Mucosa of gallbladder (tissue), 1 donor: ENCODE results near the gene CLDN10. TPM values are rescaled to one million over a fixed set of nuclear protein-coding genes. Genes with fewer than 3 reads are reported as not detected.
A peak's percentile ranks its signal among the peaks of the same experiment; 100 is the strongest.
"Not testable (repeated sequence)": the region's sequence is repeated elsewhere in the genome, so short reads cannot be mapped to it uniquely, and the experiment has no call there.

Experiments
- DNase-seq: peaks from one replicate; pipeline ENCODE4 v3.0.0-alpha.2; 2020; ENCODE audit warnings: low spot score
- total RNA-seq: library from RNA; stranded (reverse); gene quantifications from one replicate; pipeline ENCODE4 v1.2.1, GENCODE V29; 2021
- donor health status: DM: no; HTN: no; CAD: no.

CLDN10 gene, protein sequence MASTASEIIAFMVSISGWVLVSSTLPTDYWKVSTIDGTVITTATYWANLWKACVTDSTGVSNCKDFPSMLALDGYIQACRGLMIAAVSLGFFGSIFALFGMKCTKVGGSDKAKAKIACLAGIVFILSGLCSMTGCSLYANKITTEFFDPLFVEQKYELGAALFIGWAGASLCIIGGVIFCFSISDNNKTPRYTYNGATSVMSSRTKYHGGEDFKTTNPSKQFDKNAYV
- total RNA-seq, result 85.7 TPM

DNA sequence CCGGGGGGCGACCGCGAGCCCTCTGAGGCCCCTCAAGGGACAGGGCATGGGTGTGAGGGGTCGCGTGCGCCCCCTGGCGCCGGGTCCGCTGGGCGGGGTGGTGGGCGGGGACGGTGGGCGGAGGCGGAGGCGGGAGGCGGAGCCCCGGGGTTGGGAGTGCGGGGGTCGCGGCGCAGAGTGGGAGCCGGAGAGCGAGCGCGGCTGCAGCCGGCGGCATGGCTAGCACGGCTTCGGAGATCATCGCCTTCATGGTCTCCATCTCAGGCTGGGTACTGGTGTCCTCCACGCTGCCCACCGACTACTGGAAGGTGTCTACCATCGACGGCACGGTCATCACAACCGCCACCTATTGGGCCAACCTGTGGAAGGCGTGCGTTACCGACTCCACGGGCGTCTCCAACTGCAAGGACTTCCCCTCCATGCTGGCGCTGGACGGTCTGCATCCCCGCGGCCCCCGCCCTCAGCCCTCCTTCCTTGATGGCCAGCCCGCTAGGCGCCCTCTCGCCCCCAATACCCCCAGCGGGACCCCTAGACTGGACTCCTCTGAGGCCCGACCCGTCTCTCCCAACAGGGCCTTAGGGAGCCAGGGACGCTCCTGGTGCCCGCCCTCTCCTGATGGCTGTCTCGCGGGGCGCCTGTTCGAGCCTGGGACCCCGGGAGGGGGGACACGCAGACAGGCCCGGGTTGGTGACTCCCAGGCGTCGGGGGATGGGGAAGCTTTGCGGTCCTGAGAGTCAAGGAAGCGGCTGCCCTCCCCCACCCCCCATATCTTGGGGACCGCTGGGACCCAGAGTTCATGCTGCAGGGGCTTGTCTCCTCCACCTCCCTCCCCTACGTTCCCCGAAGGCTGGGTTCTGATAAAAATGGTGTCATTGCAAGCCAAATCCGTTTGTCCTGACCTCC is at the start of gene CLDN10:
Gene CLDN10, plus strand, starts transcription at position 182 of the 903 bp plus-strand sequence. Its CDS starts 34 bp downstream, at position 216.
- DNase-seq, result peak; percentile 47

DNA sequence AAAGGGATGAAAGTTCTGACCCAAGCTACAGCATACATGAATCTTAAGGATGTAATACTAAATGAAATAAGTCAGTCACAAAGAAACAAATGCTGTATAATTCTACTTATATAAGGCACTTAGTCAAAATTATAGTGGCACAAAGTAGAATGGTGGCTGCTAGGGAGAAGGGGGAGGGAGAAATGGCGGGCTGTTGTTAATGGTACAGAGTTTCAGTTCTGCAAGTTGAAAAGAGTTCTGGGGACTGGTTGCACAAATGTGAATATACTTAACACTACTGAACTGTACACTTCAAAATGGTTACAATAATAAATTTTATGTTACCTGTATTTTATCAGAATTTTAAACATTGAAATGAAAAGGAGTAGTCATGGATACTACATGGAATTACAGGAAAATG is 48.9 kb upstream of the CLDN10 start:
- DNase-seq, result no peak

DNA sequence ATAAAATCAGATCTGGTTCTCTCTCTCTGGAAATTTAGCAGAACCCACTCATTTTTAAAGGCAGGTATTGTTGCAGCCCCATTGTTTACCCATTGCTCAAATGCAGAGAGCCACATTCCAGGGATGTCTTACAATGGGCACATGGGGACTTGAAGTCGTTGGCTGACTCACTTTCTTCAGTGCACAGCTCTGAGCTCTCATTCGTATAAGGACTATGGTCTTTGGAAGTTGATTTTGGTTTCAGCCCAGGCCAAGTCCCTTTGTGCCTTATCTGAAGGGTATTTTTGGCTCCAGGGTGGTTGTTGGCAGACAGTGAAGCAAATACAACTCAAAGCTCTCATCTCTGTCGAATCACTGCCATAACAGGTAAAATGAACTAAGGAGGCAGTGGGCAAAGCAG is 47.3 kb upstream of the CLDN10 start:
- DNase-seq, result no peak

DNA sequence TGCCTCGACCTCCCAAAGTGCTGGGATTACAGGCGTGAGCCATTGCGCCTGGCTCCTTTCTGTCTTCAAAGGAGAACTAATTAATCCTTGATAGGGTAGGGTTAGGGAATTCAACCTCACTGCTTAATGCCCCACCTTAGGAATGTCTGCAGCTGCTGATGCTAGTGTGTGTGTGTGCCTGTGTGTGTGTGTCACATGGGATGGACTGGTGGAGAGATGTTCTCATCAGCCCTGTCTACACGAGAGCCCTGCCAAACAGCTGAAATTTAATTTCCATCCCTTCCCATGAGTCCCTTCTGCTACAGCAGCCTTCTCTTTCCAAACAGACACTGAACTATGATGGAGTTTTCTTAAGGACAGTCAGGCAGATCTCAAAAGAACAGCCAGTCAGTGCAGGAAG is 46.5 kb upstream of the CLDN10 start:
- DNase-seq, result no peak

DNA sequence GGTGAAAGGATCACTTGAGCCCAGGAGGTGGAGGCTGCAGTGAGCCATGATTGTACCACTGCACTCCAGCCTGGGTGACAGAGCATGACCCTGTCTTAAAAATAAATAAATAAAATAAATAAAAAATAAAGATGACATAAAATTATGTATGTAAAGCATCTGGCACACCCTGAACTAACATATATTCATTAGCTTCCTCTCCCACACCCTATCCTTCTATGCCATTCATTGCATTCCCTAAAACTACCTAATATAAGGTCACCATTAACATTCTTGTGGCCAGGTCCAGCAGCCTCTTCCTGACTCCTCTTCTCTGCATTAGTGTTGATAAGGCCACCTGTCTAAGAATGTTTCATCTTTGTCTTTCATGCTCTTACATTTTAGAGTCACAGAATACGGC is 44.5 kb upstream of the CLDN10 start:
- DNase-seq, result no peak

DNA sequence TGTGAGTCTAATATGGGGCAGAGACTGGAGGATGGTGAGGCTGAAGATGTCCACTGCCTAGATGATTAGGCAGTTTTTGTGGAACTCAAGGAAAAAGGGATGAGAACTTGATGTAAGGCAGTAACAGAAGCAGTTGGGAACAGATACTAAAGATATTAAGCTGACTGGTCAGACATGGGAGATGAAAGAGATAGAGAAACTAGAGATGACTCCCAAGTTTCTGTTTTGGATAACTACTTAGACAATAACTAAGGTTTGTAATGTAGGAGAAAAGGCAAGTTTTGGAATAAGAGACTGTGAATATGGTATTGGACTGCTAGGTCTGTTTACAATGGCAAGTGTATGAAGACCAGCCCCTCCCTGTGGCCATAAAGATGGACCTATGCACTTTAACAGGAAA is 43.5 kb upstream of the CLDN10 start:
- no peak for DNase-seq

DNA sequence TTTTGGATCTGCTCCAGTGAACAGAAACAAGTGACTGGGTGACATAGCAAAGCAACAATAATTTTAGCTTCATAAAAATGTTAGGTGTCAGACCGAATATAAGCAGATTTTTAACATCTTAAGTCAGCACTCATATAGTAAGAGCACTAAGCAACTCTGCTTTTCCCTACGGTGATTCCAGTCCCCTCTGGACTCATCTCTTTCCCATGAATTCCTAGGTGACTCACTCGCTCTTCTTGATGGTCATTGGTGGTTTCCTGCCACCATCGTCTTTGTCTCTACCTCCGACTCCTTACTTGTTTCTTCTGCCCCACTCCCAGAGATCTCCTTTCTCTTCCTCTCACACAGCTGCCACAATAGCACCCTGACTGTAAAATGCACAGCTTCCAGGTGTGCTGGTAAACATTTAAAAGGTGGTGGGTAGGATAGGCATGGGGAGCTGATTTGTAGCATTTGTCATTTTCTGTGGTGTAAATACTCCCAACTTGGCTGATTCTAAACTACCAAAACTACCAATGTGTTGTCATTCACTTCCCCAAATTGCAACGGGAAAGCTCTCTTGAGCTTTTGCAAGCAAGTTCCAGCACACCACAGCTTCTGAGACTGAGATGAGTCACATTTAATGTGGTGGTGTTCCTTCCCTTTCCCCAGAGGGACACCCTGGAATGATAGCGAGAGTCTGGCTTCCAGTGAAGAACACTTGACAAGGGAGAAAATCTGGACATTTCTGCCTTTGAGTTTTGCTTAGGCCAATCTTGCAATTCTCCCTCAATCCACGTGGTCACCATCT is 42.8 kb upstream of the CLDN10 start:
- DNase-seq, result no peak

DNA sequence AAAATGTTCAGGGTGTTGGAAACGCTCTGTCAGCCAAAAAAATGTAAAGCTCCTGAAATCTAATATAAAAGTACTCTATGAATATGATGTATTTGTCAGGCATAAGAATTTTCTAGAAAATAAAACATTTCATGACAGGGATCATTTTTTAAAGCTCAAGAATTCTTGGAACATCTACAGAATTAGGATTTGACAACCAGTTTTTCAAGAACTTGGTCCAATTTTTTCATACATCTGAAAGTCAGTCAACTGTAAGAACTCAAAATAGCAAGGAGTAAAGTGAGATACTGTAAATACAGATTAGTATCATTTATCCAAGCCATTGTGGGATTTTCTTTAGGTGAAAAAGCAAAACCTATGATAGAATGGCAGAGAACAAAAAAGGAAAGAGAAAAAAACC is 41.6 kb upstream of the CLDN10 start:
- DNase-seq, result no peak

DNA sequence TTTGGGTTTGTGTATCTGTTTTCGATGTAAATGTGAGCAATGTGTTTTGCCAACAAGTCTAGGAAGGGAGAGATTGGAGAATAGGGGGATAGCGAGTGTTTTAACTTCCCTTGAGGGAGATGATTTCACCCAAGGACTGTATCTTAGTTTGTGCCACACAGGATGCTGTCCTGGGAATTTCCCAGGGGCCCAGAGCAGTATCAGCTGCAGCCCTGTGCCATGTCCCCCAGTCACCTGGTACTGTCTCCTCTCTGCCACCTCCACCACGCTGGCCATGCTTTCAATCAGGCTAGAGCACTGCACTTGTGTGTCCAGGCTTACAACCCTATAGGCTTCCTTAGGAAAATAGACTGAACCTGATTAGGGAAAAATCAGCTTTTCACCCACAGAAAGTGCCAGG is 40.1 kb upstream of the CLDN10 start:
- DNase-seq, result no peak

DNA sequence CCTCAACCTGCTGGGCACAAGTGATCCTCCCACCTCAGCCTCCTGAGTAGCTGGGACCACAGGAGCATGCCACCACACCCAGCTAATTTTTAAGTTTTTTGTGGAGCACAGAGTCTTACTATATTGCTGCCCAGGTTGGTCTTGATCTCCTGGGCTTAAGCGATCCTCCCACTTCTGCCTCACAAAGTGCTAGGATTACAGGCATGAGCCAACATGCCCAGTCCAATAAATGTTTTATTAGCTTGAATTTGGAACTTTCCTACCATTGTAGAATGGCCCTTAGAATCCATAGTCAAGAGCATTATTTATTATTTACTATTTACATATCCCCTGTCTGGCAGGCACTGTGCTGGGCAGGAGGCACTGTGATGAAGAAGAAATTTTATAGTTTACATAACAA is 39.6 kb upstream of the CLDN10 start:
- DNase-seq, result no peak

DNA sequence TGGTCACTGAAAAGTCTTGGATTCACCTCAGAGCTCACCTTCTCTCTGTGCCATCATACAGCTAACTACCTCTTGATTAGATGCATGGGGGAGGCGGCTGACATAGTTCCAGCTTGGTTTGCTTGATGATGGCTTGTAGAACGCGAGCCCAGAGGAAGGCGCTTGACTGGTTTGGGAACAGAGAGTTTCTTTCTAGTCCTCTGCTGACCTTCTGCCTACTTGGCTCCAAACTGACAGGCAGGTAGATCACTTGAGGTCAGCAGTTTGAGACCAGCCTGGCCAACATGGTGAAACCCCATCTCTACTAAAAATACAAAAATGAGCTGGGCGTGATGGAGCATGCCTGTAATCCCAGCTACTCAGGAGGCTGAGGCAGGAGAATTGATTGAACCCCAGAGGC is 36.9 kb upstream of the CLDN10 start:
- DNase-seq, result not testable (repeated sequence)

DNA sequence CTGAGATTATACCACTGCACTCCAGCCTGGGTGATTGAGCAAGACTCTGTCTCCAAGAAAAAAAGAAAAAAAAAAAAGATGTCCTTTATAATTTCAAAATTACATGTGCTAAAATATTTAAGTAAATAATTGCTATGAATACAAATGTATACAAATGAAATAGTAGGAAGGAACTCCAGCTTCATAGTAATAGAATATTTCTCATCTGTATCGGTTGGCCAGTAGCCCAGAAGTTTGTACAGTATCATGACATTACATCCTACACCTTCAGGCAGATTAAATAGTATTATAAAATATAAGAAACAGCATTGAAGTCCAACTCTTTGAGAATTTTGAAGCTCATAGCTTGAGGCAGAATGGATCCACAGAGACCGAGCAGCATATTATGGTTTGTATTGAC is 36.5 kb upstream of the CLDN10 start:
- DNase-seq, result no peak

DNA sequence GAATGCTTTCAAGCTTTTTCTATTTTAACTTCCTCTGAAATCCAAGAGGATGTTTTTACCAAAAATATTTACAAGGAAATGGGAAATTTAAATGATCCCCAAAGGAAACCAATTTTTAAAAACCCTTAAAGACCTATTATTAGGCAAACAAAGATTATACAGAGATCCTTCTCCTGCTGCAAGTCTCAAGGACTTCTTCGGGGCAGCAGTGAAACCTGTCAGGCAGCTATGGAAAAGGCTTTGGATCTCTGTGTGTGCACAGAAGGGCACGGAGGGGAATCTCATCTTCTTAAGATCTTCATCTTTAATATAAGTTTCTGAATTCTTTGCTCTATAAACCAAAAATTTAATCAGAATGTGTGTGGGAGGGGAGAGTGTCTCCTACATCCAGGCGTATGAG is 36.0 kb upstream of the CLDN10 start:
- no peak for DNase-seq

DNA sequence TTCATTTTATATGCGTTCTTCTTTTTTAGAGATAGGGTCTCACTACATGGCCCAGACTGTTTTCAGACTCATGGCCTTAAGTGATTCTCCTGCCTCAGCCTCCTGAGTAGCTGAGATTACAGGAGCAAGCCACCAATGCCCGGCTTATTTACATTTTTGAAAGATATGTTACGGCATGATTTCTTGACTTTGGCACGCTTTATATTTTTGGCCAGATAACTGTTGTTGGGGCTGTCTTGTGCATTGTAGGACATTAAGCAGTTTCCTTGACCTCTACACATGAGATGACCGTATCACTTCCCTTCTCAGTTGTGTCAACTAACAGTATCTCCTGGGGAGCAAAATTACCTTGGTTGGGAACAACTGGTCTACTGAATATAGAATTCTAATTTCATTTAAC is 28.9 kb upstream of the CLDN10 start:
- DNase-seq, result no peak

DNA sequence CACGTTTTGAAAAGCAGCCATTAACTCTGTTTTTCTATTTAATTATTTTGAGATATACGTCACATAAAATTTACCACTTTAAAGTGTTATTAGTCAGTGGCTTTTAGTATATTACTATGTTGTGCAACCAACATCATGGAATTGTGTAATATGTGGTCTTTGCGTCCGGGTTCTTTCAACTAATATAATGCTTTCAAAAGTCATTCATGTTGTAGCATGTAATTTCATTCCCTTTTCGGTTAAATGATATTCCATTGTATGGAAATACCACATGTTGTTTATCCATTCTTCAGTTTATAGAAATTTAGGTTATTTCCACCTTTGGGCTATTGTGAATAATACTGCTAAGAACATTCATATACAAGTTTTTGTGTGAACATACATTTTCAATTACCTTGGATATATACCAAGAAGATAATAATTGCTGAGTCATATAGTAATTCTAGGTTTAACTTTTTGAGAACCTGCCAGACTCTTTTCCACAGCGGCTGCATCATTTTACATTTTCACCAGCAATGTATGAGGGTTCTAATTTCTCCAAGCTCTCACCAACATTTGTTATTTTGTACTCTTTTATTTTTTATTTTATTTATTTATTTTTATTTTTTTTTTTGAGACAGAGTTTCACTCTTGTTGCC is 28.1 kb upstream of the CLDN10 start:
- no peak for DNase-seq

DNA sequence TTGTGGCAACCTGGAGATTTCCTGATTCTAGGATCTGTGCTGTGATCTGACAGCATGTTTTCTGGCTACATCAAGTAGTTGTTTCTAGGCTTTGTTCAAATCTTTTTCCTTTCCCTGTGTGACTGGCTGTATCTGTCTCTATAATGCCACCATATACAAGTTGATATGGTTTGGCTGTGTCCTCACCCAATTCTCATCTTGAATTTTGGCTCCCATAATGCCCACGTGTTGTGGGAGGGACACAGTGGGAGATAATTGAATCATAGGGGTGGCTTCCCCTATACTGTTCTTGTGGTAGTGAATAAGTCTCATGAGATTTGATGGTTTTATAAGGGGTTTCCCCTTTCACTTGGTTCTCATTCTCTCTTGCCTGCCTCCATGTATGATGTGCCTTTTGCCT is 24.6 kb upstream of the CLDN10 start:
- DNase-seq, result no peak

DNA sequence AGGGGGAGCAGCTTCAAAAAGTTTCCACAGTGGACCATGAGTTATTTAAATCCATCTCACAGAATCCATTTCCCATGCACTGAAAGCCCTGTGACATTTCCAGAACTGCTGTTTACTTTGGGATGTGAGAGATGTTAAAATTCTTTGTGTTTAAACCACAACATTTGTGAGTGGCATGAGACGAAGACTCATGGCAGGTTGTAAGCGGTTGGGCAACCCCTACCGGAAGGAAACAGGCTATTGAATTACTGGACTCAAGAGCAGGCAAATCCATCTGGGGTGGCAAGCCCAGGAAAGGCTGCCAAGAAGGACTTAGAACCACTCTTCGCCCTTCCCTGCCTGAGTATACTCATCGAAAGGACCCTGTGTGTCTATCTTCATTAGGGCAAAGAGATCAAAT is 22.3 kb upstream of the CLDN10 start:
- DNase-seq, result no peak

DNA sequence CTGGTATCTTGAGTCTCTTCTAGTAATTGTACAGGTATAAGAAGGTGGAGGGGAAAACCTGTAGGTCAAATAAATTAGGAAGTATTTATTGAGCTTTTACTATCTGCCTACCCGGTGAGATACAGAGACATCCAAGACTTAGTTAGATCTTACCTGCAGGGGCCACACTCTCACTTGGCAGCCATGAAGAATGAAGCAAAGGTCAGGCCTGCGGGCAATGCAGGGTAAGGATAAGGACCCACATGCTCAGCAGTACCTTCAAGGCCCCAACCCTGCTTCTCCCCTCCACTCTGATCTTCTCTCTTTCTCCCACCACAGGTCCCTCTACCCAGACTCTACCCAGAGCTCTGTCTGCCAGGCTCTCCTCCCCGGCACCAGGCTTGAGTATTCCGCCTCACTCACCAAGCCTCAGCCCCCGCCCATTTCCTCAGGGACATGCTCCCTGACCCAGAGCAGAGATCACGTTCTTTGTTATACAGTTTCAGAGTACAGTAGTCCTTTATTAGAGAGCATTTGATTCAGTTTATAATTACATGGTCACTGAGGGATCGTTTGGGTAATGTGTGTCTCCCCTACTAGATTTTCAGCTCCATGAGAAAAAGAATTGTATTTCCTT is 18.9 kb upstream of the CLDN10 start:
- no peak for DNase-seq

DNA sequence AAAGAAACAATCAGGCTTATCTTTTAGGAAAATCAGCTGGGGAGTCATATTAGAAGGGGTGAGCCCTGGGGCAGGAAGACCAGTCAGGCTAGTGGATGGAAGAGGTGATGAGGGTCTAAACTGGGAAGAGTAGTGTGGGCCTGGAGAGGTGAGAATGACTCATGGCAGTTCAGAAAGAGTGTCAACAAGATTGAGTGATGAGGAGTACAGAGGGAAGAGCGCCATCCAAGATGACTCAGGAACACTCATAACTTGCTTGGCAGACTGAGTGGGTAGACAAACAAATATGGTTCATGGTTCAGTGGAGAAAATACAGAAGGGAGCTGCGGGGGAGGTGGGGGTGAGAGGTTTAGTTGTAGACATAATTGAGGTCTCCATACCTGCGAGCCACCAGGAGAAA is 17.3 kb upstream of the CLDN10 start:
- no peak for DNase-seq

DNA sequence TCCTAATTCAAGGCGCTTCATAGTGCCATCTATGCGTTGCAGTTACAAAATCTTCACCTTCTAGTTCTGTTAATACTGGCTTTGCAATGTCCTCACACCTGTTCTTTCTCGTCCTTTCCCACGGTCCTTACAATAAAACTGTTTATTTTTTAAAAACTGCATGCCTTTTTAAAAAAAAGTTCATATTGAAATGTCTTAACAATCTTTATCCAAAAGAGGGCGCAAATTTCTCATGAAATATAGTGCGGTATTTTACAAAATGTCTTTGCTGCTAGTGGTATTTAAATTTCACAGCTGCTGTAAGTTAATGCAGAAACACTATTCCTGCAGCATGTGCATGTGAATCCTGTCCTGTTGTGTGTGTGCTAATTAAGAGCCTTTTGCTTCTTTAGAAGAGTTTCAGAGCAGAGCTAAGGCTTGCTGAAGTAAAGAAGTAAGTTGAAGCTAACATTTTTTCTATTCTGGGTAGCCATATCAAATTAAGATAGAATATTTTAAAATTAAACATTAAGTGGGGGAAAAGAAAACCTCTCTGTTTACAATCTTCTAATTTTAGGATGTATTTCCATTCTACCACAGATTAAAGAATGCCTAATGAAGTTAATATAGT is 15.8 kb upstream of the CLDN10 start:
- no peak for DNase-seq

DNA sequence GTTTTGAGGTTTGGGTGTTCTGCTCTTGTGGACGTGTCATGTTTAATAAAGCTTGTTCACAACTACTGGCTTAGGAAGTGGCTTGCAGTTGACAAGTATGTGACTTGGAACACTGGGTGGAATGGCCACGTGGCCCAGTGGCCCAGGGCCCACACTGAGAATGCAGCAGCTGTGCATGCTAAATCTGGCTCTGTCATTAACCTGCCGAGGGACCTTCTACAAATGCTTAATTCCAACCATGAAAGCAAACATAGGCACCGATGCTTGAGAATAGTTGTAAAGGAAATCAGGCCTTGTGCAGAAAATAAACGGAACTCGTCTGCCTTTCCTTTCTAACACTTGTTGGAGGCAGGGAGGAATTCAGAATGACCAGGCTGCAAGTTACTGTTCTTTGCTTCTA is 11.6 kb upstream of the CLDN10 start:
- DNase-seq, result no peak
